ENCODE measurements around the gene SYTL2.

The SYTL2 gene

DNA sequence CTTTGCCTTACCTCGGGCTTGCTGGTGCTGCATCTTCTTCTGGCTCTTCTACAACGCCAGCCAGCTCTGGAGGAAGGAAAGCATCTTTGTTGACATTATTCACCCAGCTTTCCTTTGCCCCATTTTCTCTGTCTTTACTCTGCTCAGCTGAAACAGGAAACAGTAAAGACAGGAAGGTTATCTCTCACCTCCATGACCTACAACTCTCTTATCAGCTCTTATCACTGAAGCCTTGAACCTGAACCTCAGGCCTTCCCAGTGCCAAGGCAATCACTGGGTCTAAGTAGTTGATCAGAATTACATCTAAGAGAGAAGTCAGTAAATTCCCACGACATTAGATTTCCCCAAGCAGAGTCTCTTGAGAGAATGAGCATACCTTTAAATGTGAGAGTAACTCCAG, 65.3 kb downstream of the SYTL2 start:
- no peak for DNase-seq (ENCODE audit: extremely low spot score)
- TF ChIP-seq, protein P1, sequence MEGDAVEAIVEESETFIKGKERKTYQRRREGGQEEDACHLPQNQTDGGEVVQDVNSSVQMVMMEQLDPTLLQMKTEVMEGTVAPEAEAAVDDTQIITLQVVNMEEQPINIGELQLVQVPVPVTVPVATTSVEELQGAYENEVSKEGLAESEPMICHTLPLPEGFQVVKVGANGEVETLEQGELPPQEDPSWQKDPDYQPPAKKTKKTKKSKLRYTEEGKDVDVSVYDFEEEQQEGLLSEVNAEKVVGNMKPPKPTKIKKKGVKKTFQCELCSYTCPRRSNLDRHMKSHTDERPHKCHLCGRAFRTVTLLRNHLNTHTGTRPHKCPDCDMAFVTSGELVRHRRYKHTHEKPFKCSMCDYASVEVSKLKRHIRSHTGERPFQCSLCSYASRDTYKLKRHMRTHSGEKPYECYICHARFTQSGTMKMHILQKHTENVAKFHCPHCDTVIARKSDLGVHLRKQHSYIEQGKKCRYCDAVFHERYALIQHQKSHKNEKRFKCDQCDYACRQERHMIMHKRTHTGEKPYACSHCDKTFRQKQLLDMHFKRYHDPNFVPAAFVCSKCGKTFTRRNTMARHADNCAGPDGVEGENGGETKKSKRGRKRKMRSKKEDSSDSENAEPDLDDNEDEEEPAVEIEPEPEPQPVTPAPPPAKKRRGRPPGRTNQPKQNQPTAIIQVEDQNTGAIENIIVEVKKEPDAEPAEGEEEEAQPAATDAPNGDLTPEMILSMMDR (IDR thresholded peaks at IDR 0.05; ENCODE audit: control extremely low read depth, extremely low read depth, low read depth, missing control alignments): no peak
- ChIA-PET POLR2A (no interaction called here), CTCF (interaction anchor here (0.8 to 1.5 kb wide), 2 partner anchors 11 to 28 kb away, joined by 3 read pairs; no protein-coding TSS in a partner anchor)

DNA sequence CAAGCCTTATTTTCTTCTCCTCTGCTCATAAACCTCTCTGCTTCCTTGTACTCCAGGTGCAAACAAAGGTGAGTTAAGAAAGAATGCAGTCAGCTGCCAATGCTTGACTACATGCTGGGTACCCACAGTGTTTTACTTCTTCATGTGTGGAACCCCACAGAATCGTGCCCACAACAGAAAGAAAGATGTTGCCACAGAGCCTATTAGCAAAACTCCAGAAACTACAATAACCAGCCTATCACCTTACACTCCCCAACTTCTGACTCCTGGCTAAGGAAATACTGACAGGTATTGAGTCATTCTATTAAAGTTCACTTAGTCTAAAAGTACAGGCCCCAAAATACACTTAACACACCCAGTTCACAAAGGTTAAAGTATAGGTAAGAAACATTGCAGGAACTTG, 68.1 kb downstream of the SYTL2 start:
- POLR2A ChIA-PET: no interaction called here
- TF ChIP-seq, protein P1 (IDR thresholded peaks at IDR 0.05; ENCODE audit: control extremely low read depth, extremely low read depth, low read depth, missing control alignments): no peak
- no peak for DNase-seq (ENCODE audit: extremely low spot score)
- CTCF ChIA-PET: interaction anchor here (1.5 kb wide), 1 partner anchor 30 kb away, joined by 5 read pairs; no protein-coding TSS in a partner anchor

DNA sequence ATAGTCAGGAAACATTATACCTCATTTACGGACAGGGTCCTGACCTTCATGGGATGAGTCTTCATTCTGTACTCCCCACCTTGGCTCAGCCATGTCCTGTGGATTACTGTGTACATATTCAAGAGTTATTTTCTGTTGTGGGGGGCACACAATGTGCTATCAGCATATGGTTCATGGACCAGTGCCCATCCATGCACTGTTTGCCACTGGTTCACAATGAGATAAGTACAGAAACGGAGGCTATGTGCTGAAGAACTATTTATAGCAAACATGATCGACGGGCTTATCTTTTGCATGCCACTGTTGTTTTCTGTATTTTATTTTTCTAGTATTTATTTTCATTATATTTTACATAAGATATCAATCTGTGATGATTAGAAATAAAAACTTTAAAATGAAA, 68.6 kb downstream of the SYTL2 start:
- POLR2A ChIA-PET: no interaction called here
- CTCF ChIA-PET: interaction anchor here (1.9 kb wide), 1 partner anchor 14 kb away, joined by 4 read pairs; no protein-coding TSS in a partner anchor
- DNase-seq (ENCODE audit: extremely low spot score): no peak
- TF ChIP-seq, protein P1 (IDR thresholded peaks at IDR 0.05; ENCODE audit: control extremely low read depth, extremely low read depth, low read depth, missing control alignments): no peak

DNA sequence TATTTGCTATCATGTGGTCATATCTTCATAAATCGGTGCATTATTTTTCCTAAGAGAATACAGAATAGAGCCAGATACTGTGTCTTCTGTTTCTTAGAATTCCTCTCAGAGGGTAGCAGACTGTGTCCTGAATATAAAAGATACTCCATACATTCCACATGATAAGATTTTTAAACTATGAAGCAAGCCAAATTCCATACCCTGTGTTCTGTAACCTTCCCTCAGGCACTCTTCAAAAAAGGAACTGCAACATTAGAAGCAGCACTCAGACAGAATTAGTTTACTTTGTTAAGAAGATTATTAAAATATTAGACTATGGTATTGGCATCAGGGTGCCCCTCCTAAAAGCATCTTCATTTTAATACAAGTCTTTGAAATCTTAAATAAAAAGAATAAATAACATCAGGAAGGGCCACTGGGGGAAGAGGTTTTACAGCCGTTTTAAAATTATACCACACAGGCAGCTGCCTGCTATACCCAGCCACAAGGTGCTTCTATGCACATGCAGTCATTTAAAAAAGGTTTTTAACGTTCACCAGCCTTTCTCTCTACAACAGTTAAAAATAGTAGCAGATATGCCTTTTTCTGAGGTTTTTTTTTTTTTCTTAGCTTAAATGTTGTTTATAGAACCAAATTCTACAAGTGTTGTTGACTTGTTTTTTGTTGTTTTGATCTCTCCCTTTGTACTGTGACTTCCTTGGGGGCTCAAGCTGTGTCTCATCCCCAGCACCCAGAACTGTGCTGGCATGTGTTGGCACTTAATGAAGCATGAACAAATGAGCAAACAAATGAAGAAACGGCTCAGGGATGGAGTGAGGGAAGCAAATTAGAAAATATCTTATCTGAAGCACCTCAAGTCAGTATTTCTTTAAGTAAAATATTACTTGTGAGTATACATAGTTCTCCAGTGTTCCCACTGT, 70.2 kb downstream of the SYTL2 start:
- POLR2A ChIA-PET: interaction anchor here (0.6 kb wide), 1 partner anchor 13 kb away, joined by 6 read pairs; no protein-coding TSS in a partner anchor
- CTCF ChIA-PET: interaction anchor here (1.4 to 1.9 kb wide), 2 partner anchors 12 to 28 kb away, joined by 3 to 4 read pairs; no protein-coding TSS in a partner anchor
- DNase-seq (ENCODE audit: extremely low spot score): no peak
- TF ChIP-seq, protein P1 (IDR thresholded peaks at IDR 0.05; ENCODE audit: control extremely low read depth, extremely low read depth, low read depth, missing control alignments): no peak

DNA sequence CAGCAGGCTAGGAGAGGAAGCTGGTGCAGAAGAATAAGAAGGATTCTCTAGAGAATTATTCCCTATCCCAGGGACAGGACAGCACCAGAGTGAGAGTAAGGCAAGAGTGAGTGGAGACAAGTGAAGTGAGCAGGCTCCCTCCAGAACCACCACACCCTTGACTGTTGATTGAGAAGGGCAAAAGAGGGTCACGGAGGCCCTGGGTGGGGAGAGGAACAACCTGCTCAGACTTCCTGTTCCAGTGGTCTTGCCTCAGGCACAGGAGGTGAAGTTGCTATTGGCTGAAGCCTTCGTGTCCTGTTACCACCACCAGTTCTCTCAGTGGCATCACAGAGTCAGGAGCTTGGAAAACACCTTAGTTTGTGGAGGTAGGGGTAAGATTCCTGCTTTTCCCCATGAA, 73.2 kb downstream of the SYTL2 start:
- CTCF ChIA-PET: interaction anchor here (1.1 to 1.5 kb wide), 2 partner anchors 9 to 10 kb away, joined by 3 read pairs; no protein-coding TSS in a partner anchor

DNA sequence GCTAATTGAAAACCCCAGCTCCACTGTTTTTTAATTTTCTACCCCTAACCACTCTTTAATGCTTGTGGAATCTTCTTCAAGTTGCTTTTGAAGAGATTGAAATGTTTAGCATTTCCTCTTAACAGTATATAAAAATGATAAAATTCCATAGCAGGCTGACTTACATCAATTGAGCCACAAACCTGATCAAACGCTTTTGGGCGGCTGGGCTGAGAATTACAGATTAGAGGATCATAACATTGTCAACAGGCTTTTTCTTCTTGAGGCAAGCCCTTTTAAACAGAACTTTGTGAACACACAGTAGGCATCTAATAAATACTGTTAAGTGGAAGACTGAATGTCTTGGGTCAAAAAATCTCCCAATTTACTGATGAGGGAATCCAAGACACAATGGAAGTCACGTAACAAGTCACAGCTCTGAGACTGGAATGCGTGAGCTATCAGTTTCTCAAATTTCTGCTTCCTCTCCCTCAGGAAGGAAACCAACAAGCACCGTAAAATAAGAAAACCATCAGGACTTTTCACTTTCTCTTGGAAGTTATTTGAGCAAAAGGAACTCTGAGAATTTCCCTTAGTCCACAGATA, 75.0 kb downstream of the SYTL2 start:
- ChIA-PET POLR2A (no interaction called here), CTCF (no interaction called here)
- TF ChIP-seq, protein P1 (IDR thresholded peaks at IDR 0.05; ENCODE audit: control extremely low read depth, extremely low read depth, low read depth, missing control alignments): no peak
- no peak for DNase-seq (ENCODE audit: extremely low spot score)

More for the DNA sequence above, 73.2 kb downstream of the SYTL2 start:
- no peak for DNase-seq (ENCODE audit: extremely low spot score)
- TF ChIP-seq, protein P1 (IDR thresholded peaks at IDR 0.05; ENCODE audit: control extremely low read depth, extremely low read depth, low read depth, missing control alignments): no peak
- POLR2A ChIA-PET: no interaction called here

All from GM10248 (cell line).